ENCODE results near the gene ZNF763.

DNA sequence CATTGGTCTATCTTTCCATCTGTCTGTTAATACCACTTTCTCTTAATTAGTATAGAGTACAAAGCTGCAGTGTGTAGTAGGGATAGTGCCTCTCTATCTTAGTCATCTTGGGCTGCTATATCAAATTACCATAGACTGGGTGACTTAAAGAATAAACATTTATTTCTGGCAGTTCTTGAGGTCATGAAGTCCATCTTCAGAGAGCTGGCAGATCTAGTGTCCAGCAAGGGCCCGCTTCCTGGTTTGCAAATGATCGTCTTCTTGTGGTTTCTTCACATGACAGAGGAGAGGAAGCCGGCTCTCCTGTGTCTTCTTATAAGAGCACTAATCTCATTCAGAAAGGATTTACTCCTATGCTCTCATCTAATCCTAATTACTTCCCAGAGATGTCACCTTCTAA is 33.8 kb upstream of the ZNF763 start:
- TF ChIP-seq, protein P1, sequence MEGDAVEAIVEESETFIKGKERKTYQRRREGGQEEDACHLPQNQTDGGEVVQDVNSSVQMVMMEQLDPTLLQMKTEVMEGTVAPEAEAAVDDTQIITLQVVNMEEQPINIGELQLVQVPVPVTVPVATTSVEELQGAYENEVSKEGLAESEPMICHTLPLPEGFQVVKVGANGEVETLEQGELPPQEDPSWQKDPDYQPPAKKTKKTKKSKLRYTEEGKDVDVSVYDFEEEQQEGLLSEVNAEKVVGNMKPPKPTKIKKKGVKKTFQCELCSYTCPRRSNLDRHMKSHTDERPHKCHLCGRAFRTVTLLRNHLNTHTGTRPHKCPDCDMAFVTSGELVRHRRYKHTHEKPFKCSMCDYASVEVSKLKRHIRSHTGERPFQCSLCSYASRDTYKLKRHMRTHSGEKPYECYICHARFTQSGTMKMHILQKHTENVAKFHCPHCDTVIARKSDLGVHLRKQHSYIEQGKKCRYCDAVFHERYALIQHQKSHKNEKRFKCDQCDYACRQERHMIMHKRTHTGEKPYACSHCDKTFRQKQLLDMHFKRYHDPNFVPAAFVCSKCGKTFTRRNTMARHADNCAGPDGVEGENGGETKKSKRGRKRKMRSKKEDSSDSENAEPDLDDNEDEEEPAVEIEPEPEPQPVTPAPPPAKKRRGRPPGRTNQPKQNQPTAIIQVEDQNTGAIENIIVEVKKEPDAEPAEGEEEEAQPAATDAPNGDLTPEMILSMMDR (conservative IDR thresholded peaks at IDR 0.05 in 1 of 2, IDR thresholded peaks at IDR 0.05 in 1 of 2; ENCODE audit: extremely low read depth in 1 of 2, insufficient read depth in 1 of 2, low read depth in 1 of 2, low read length in 2 of 2), result no peak
- no peak for TF ChIP-seq EZH2 (IDR thresholded peaks at IDR 0.05; ENCODE audit: borderline replicate concordance, low read length)
